ENCODE measurements around the gene CAGE1.

The CAGE1 gene

GRCh38 chr6:7410851-7411250, 21.3 kb upstream of the CAGE1 start:
- H3K27me3 ChIP-seq (ENCODE audit: control insufficient read depth, insufficient read depth, low read length, poor library complexity, severe bottlenecking): no peaks in the 10 kb centered on the region
- peaks cover 3% of the 10 kb centered on the region for H3K4me1 ChIP-seq (ENCODE audit: control insufficient read depth, insufficient read depth, low read length)
- no peaks in the 10 kb centered on the region for H3K9me3 ChIP-seq (ENCODE audit: control insufficient read depth, low read length)
- 95 to 96% methylated on average over 4 of the region's 4 CpGs for WGBS, 2 experiments
- no peak overlapping the region for H3K27ac ChIP-seq (ENCODE audit: insufficient read depth, low read depth, low read length, poor library complexity, severe bottlenecking)
- no peak overlapping the region for H3K4me3 ChIP-seq (ENCODE audit: insufficient read depth, low read depth, low read length)
- H3K36me3 ChIP-seq (ENCODE audit: control insufficient read depth, insufficient read depth, low read length): peaks cover 25% of the 10 kb centered on the region

GRCh38 chr6:7409740-7410139, 20.2 kb upstream of the CAGE1 start:
- Histone ChIP-seq H3K27me3 (ENCODE audit: control insufficient read depth, insufficient read depth, low read length, poor library complexity, severe bottlenecking) (no peaks in the 10 kb centered on the region), H3K4me1 (ENCODE audit: control insufficient read depth, insufficient read depth, low read length) (peaks cover 3% of the 10 kb centered on the region), H3K27ac (ENCODE audit: insufficient read depth, low read depth, low read length, poor library complexity, severe bottlenecking) (no peak overlapping the region), H3K36me3 (ENCODE audit: control insufficient read depth, insufficient read depth, low read length) (peaks cover 22% of the 10 kb centered on the region), H3K9me3 (ENCODE audit: control insufficient read depth, low read length) (no peaks in the 10 kb centered on the region), H3K4me3 (ENCODE audit: insufficient read depth, low read depth, low read length) (no peak overlapping the region)
- WGBS, 2 experiments: 82 to 89% methylated on average over 4 to 6 of the region's 6 CpGs

- 89 to 95% methylated on average over 9 of the region's 9 CpGs for WGBS, 2 experiments
- Histone ChIP-seq H3K36me3 (ENCODE audit: control insufficient read depth, insufficient read depth, low read length) (peaks cover 31% of the 10 kb centered on the region), H3K4me3 (ENCODE audit: insufficient read depth, low read depth, low read length) (no peak overlapping the region), H3K9me3 (ENCODE audit: control insufficient read depth, low read length) (no peaks in the 10 kb centered on the region), H3K27me3 (ENCODE audit: control insufficient read depth, insufficient read depth, low read length, poor library complexity, severe bottlenecking) (no peaks in the 10 kb centered on the region), H3K4me1 (ENCODE audit: control insufficient read depth, insufficient read depth, low read length) (no peaks in the 10 kb centered on the region), H3K27ac (ENCODE audit: insufficient read depth, low read depth, low read length, poor library complexity, severe bottlenecking) (no peak overlapping the region)
Measured at GRCh38 chr6:7406743-7407142, 17.2 kb upstream of the CAGE1 start.

- Histone ChIP-seq H3K4me1 (ENCODE audit: control insufficient read depth, insufficient read depth, low read length) (no peaks in the 10 kb centered on the region), H3K27me3 (ENCODE audit: control insufficient read depth, insufficient read depth, low read length, poor library complexity, severe bottlenecking) (no peaks in the 10 kb centered on the region), H3K36me3 (ENCODE audit: control insufficient read depth, insufficient read depth, low read length) (peaks cover 31% of the 10 kb centered on the region), H3K4me3 (ENCODE audit: insufficient read depth, low read depth, low read length) (no peak overlapping the region), H3K9me3 (ENCODE audit: control insufficient read depth, low read length) (no peaks in the 10 kb centered on the region), H3K27ac (ENCODE audit: insufficient read depth, low read depth, low read length, poor library complexity, severe bottlenecking) (no peak overlapping the region)
- WGBS, 2 experiments: 96 to 100% methylated on average over 4 to 5 of the region's 5 CpGs
Measured at GRCh38 chr6:7404546-7404945, 15.0 kb upstream of the CAGE1 start.

- H3K27ac ChIP-seq (ENCODE audit: insufficient read depth, low read depth, low read length, poor library complexity, severe bottlenecking): no peak overlapping the region
- H3K36me3 ChIP-seq (ENCODE audit: control insufficient read depth, insufficient read depth, low read length): peaks cover 31% of the 10 kb centered on the region
- H3K9me3 ChIP-seq (ENCODE audit: control insufficient read depth, low read length): no peaks in the 10 kb centered on the region
- no peaks in the 10 kb centered on the region for H3K27me3 ChIP-seq (ENCODE audit: control insufficient read depth, insufficient read depth, low read length, poor library complexity, severe bottlenecking)
- WGBS, 2 experiments: 95 to 100% methylated on average over 1 of the region's 1 CpG
- no peaks in the 10 kb centered on the region for H3K4me1 ChIP-seq (ENCODE audit: control insufficient read depth, insufficient read depth, low read length)
- H3K4me3 ChIP-seq (ENCODE audit: insufficient read depth, low read depth, low read length): no peak overlapping the region
Measured at GRCh38 chr6:7402716-7403115, 13.2 kb upstream of the CAGE1 start.

GRCh38 chr6:7401075-7401474, 11.5 kb upstream of the CAGE1 start:
- Histone ChIP-seq H3K27ac (ENCODE audit: insufficient read depth, low read depth, low read length, poor library complexity, severe bottlenecking) (no peak overlapping the region), H3K4me3 (ENCODE audit: insufficient read depth, low read depth, low read length) (no peak overlapping the region), H3K36me3 (ENCODE audit: control insufficient read depth, insufficient read depth, low read length) (peaks cover 26% of the 10 kb centered on the region), H3K9me3 (ENCODE audit: control insufficient read depth, low read length) (no peaks in the 10 kb centered on the region), H3K27me3 (ENCODE audit: control insufficient read depth, insufficient read depth, low read length, poor library complexity, severe bottlenecking) (no peaks in the 10 kb centered on the region), H3K4me1 (ENCODE audit: control insufficient read depth, insufficient read depth, low read length) (no peaks in the 10 kb centered on the region)
- 89 to 99% methylated on average over 3 of the region's 3 CpGs for WGBS, 2 experiments

GRCh38 chr6:7392402-7392801, 2.9 kb upstream of the CAGE1 start:
- Histone ChIP-seq H3K9me3 (ENCODE audit: control insufficient read depth, low read length) (no peaks in the 10 kb centered on the region), H3K36me3 (ENCODE audit: control insufficient read depth, insufficient read depth, low read length) (no peaks in the 10 kb centered on the region), H3K4me1 (ENCODE audit: control insufficient read depth, insufficient read depth, low read length) (peaks cover 10% of the 10 kb centered on the region), H3K4me3 (ENCODE audit: insufficient read depth, low read depth, low read length) (no peak overlapping the region), H3K27ac (ENCODE audit: insufficient read depth, low read depth, low read length, poor library complexity, severe bottlenecking) (no peak overlapping the region), H3K27me3 (ENCODE audit: control insufficient read depth, insufficient read depth, low read length, poor library complexity, severe bottlenecking) (no peaks in the 10 kb centered on the region)
- WGBS, 2 experiments: 89 to 93% methylated on average over 6 of the region's 6 CpGs

GRCh38 chr6:7391151-7391550, 1.6 kb upstream of the CAGE1 start:
- Histone ChIP-seq H3K4me3 (ENCODE audit: insufficient read depth, low read depth, low read length) (no peak overlapping the region), H3K27ac (ENCODE audit: insufficient read depth, low read depth, low read length, poor library complexity, severe bottlenecking) (no peak overlapping the region), H3K36me3 (ENCODE audit: control insufficient read depth, insufficient read depth, low read length) (no peaks in the 10 kb centered on the region), H3K27me3 (ENCODE audit: control insufficient read depth, insufficient read depth, low read length, poor library complexity, severe bottlenecking) (no peaks in the 10 kb centered on the region), H3K9me3 (ENCODE audit: control insufficient read depth, low read length) (no peaks in the 10 kb centered on the region), H3K4me1 (ENCODE audit: control insufficient read depth, insufficient read depth, low read length) (peaks cover 10% of the 10 kb centered on the region)
- WGBS, 2 experiments: 93 to 94% methylated on average over 4 of the region's 4 CpGs

- peaks cover 10% of the 10 kb centered on the region for H3K4me1 ChIP-seq (ENCODE audit: control insufficient read depth, insufficient read depth, low read length)
- no peaks in the 10 kb centered on the region for H3K9me3 ChIP-seq (ENCODE audit: control insufficient read depth, low read length)
- H3K27me3 ChIP-seq (ENCODE audit: control insufficient read depth, insufficient read depth, low read length, poor library complexity, severe bottlenecking): no peaks in the 10 kb centered on the region
- peak overlapping the region; percentile 97 for H3K4me3 ChIP-seq (ENCODE audit: insufficient read depth, low read depth, low read length)
- WGBS, 2 experiments: 5 to 6% methylated on average over 14 of the region's 14 CpGs
- H3K27ac ChIP-seq (ENCODE audit: insufficient read depth, low read depth, low read length, poor library complexity, severe bottlenecking): no peak overlapping the region
- H3K36me3 ChIP-seq (ENCODE audit: control insufficient read depth, insufficient read depth, low read length): no peaks in the 10 kb centered on the region
Measured at GRCh38 chr6:7390226-7390878, 810 bp upstream of the CAGE1 start.

- no peaks in the 10 kb centered on the region for H3K27me3 ChIP-seq (ENCODE audit: control insufficient read depth, insufficient read depth, low read length, poor library complexity, severe bottlenecking)
- 0 to 1% methylated on average over 11 of the region's 11 CpGs for WGBS, 2 experiments
Measured at GRCh38 chr6:7389162-7389450, 436 bp downstream of the CAGE1 start.

GRCh38 chr6:7381092-7381491, 8.4 kb downstream of the CAGE1 start:
- 81 to 82% methylated on average over 1 of the region's 1 CpG for WGBS, 2 experiments
- no peak overlapping the region for H3K27ac ChIP-seq (ENCODE audit: insufficient read depth, low read depth, low read length, poor library complexity, severe bottlenecking)

More at GRCh38 chr6:7389162-7389450, 436 bp downstream of the CAGE1 start:
- H3K27ac ChIP-seq (ENCODE audit: insufficient read depth, low read depth, low read length, poor library complexity, severe bottlenecking): peak overlapping the region; percentile 88
- no peaks in the 10 kb centered on the region for H3K9me3 ChIP-seq (ENCODE audit: control insufficient read depth, low read length)
- peaks cover 10% of the 10 kb centered on the region for H3K4me1 ChIP-seq (ENCODE audit: control insufficient read depth, insufficient read depth, low read length)
- no peaks in the 10 kb centered on the region for H3K36me3 ChIP-seq (ENCODE audit: control insufficient read depth, insufficient read depth, low read length)
- H3K4me3 ChIP-seq (ENCODE audit: insufficient read depth, low read depth, low read length): peak overlapping the region; percentile 97

More at GRCh38 chr6:7381092-7381491, 8.4 kb downstream of the CAGE1 start:
- H3K9me3 ChIP-seq (ENCODE audit: control insufficient read depth, low read length): no peaks in the 10 kb centered on the region
- H3K27me3 ChIP-seq (ENCODE audit: control insufficient read depth, insufficient read depth, low read length, poor library complexity, severe bottlenecking): no peaks in the 10 kb centered on the region
- H3K4me3 ChIP-seq (ENCODE audit: insufficient read depth, low read depth, low read length): no peak overlapping the region
- no peaks in the 10 kb centered on the region for H3K4me1 ChIP-seq (ENCODE audit: control insufficient read depth, insufficient read depth, low read length)
- no peaks in the 10 kb centered on the region for H3K36me3 ChIP-seq (ENCODE audit: control insufficient read depth, insufficient read depth, low read length)
